Loucy (cell line): ENCODE measurements around the gene PBX4.

Experiments
- EZH2phosphoT487 ChIP-seq: fragments of 200-600 bp; IDR thresholded peaks from 2 replicates; pipeline ENCODE4 v1.6.1; 2018; ENCODE audit warnings: antibody characterized with exemption, mild to moderate bottlenecking, moderate library complexity, borderline replicate concordance
- TF ChIP-seq, protein P1 (sequence below): fragments of 200-600 bp; sonication (generic); conservative IDR thresholded peaks from 2 replicates; pipeline ENCODE4 v1.5.1; 2014; ENCODE audit warnings: mild to moderate bottlenecking, antibody characterized with exemption, low read length

DNA sequence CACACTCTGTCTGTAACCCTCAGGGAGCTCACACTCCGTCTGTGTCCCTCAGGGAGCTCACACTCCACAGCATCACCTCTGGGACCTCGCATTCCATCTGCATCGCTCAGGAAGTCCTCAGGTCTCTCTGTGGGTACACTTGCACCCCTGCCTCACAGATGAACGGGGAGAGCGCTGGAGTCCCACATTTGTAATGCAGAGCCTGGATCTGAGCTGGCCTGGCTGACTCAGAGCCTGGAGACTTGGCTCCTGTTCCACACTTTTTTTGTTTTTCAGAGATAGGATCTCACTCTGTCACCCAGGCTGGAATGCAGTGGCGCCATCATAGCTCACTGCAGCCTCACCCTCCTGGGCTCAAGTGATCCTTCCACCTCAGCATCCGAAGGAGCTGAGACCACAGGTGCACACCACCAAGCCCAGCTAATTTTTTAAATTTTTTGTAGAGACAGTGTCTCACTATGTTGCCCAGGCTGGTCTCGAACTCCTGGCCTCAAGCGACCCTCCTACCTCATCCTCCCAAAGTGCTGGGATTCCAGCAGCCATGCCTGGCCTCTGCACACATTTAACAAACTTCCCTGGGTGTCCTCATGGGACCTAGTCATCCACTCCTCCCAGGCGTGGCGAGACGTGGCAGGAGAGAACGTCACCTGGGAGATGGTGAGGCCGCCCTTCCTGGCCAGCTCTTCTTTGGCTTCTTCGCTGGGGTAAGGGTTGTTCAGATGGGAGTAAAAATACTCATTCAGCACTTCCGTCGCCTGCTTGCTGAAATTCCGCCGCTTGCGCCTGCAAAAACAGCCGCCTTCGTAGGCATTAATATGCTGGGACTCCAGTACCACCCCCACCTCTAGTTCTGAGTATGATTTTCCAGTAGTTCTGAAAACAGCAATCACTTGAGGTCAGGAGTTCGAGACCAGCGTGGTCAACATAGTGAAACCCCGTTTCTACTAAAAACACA, 49.4 kb downstream of the PBX4 start:
- TF ChIP-seq, protein P1, sequence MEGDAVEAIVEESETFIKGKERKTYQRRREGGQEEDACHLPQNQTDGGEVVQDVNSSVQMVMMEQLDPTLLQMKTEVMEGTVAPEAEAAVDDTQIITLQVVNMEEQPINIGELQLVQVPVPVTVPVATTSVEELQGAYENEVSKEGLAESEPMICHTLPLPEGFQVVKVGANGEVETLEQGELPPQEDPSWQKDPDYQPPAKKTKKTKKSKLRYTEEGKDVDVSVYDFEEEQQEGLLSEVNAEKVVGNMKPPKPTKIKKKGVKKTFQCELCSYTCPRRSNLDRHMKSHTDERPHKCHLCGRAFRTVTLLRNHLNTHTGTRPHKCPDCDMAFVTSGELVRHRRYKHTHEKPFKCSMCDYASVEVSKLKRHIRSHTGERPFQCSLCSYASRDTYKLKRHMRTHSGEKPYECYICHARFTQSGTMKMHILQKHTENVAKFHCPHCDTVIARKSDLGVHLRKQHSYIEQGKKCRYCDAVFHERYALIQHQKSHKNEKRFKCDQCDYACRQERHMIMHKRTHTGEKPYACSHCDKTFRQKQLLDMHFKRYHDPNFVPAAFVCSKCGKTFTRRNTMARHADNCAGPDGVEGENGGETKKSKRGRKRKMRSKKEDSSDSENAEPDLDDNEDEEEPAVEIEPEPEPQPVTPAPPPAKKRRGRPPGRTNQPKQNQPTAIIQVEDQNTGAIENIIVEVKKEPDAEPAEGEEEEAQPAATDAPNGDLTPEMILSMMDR = no peak
- TF ChIP-seq EZH2phosphoT487 = no peak
